ENCODE data around the gene ZNF200.
"Not testable (repeated sequence)": the region's sequence is repeated elsewhere in the genome, so short reads cannot be mapped to it uniquely, and the experiment has no call there.

Gene ZNF200

GRCh38 chr16:3234857-3235561 is at the start of gene ZNF200:
Gene ZNF200 (minus strand): TSS chr16:3235158. CDS start chr16:3233755, 1,403 bp downstream.
- Mint-ChIP-seq H3K4me1 (ENCODE audit: low read depth) (peaks cover 13% of the 10 kb centered on the region), H3K27me3 (ENCODE audit: low read depth) (peaks cover 6% of the 10 kb centered on the region), H3K9me3 (peaks cover 44% of the 10 kb centered on the region), H3K4me3 (peak within 1 kb of the TSS; percentile 95), H3K27ac (peak within 1 kb of the TSS; percentile 96), H3K36me3 (ENCODE audit: low read depth) (peaks cover 38% of the 10 kb centered on the region)
- peak; percentile 92 for DNase-seq (ENCODE audit: low spot score)

DNA sequence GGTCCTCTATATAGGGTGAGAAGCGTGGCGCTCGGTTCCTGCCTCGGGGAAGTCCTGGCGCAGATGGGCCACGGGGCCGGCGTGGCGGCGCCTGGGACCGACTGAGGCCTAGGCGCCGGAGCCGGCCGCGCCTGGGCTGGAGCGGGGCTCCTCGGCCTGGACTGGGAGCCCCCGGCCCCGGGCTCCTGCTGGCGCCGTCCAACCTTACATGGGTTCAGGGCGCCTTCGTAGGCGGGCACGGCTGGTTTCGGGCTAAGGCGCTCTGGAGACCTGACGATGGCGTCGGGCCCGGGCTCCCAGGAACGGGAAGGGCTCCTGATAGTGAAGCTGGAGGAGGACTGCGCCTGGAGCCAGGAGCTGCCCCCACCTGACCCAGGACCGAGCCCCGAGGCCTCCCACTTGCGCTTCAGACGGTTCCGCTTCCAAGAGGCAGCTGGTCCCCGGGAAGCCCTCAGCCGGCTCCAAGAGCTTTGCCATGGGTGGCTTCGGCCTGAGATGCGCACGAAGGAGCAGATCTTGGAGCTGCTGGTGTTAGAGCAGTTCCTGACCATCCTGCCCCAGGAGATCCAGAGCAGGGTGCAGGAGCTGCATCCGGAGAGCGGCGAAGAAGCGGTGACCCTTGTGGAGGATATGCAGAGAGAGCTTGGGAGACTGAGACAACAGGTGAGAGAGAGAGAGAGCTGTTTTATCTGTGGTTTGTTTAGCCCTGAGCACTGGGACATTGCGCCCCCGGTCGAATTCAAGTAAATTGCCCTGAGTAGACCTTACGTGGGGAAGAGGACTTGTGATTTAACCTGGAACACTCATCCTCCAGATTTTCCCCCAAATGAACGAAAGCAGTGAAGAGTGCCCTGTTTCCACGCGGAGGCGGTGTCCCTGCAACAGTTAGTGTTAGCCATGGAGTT is 48.8 kb upstream of the ZNF200 start:
- Mint-ChIP-seq H3K27me3 (ENCODE audit: low read depth) (no peaks in the 10 kb centered on the region), H3K27ac (peak overlapping the region; percentile 99), H3K9me3 (peaks cover 34% of the 10 kb centered on the region), H3K36me3 (ENCODE audit: low read depth) (peaks cover 52% of the 10 kb centered on the region), H3K4me3 (peak overlapping the region; percentile 88), H3K4me1 (ENCODE audit: low read depth) (peaks cover 18% of the 10 kb centered on the region)
- DNase-seq (ENCODE audit: low spot score) = no peak

DNA sequence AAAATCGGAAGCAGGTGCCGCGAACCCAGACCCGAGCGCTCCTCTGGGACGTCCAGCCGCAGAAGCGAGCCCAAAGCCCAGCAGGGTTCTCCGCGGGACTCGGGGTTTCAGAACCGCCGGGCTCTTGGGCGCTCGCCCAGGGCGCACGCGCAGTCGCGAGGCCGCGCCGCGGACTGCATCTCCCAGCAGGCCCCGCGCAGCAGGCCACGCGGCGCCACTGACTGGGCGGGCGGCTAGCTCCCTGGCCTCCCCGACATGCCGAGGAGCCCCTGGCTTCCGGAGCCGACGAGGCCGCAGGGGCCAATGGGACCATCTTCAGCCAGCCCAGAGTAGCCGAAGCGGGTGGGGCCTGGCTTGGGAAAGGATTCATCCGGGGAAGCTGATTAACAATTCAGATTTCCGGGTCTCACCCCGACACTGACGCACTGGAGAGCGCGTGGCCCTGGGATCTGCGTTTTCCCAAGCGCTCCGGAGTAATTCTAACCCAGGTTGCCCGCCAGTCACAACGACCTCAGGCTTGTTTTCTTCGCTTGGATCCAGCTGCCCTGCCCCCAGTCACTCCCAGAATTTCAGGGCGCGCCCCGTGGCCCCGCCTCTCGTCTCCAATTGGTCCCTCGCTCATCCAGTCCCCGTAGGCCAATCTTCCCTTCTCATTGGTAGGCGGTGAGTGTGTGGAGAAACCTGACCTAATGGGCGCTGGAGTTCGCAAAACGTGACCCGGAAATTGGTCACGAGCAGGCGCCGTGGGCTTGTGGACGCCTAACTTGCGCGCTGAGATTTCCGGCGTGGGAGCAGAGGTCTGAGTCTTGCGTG is 48.0 kb upstream of the ZNF200 start, which contains the start of gene ZNF263:
Gene ZNF263, plus strand, starts transcription at position 762 of the 813 bp plus-strand sequence. CDS start 328 bp downstream, outside the sequence.
- peak; percentile 94 for DNase-seq (ENCODE audit: low spot score)
- Mint-ChIP-seq H3K36me3 (ENCODE audit: low read depth) (peaks cover 43% of the 10 kb centered on the region), H3K4me3 (peak within 1 kb of the TSS; percentile 88), H3K27ac (peak within 1 kb of the TSS; percentile 99), H3K4me1 (ENCODE audit: low read depth) (peaks cover 18% of the 10 kb centered on the region), H3K27me3 (ENCODE audit: low read depth) (peaks cover 3% of the 10 kb centered on the region), H3K9me3 (peaks cover 30% of the 10 kb centered on the region)

GRCh38 chr16:3282103-3282729 is 47.3 kb upstream of the ZNF200 start:
- Mint-ChIP-seq H3K4me1 (ENCODE audit: low read depth) (peaks cover 18% of the 10 kb centered on the region), H3K27ac (peak overlapping the region; percentile 99), H3K4me3 (peak overlapping the region; percentile 88), H3K27me3 (ENCODE audit: low read depth) (peaks cover 7% of the 10 kb centered on the region), H3K36me3 (ENCODE audit: low read depth) (peaks cover 36% of the 10 kb centered on the region), H3K9me3 (peaks cover 27% of the 10 kb centered on the region)
- DNase-seq (ENCODE audit: low spot score) = no peak

DNA sequence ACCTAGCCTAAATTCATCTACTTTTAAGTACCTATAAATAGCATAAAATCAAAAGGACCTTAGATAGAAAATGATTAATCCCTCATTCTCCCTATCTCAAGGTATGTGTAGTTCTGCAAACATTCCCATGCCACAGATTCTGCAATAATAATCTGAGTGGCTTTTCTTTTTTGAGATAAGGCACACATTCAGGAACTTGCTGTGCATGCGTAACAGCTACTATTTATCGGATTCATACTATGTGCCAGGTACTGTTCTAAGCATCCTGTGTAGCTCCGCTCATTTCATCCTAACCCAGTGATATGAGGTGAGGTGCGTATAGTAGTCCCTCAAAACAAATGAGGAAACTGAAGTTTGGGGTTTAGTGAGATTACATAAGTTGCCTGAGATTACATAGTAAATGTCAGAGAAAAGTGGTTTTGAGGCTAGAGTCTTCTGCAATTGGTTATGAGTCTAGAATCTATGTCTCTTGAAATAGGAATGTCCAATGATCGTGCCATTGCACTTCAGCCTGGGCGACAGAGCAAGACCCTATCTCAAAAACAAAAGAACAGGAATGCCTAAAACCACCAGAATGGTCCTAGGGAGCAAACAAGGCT is 46.4 kb upstream of the ZNF200 start:
- no peak for DNase-seq (ENCODE audit: low spot score)
- peak overlapping the region; percentile 15 for H3K4me3 Mint-ChIP-seq
- H3K27me3 Mint-ChIP-seq (ENCODE audit: low read depth) = peaks cover 7% of the 10 kb centered on the region
- peaks cover 27% of the 10 kb centered on the region for H3K36me3 Mint-ChIP-seq (ENCODE audit: low read depth)
- peaks cover 24% of the 10 kb centered on the region for H3K9me3 Mint-ChIP-seq
- H3K4me1 Mint-ChIP-seq (ENCODE audit: low read depth) = peaks cover 18% of the 10 kb centered on the region
- no peak overlapping the region for H3K27ac Mint-ChIP-seq

- DNase-seq (ENCODE audit: low spot score) = no peak
- Mint-ChIP-seq H3K4me1 (ENCODE audit: low read depth) (no peaks in the 10 kb centered on the region), H3K27me3 (ENCODE audit: low read depth) (peaks cover 7% of the 10 kb centered on the region)
These were observed 41.7 kb upstream of the ZNF200 start for GRCh38 chr16:3276679-3277078.

GRCh38 chr16:3274947-3275346 is 40.0 kb upstream of the ZNF200 start:
- H3K27me3 Mint-ChIP-seq (ENCODE audit: low read depth) = peaks cover 7% of the 10 kb centered on the region

More at GRCh38 chr16:3276679-3277078, 41.7 kb upstream of the ZNF200 start:
- no peak overlapping the region for H3K4me3 Mint-ChIP-seq
- H3K27ac Mint-ChIP-seq = no peak overlapping the region
- H3K36me3 Mint-ChIP-seq (ENCODE audit: low read depth) = no peaks in the 10 kb centered on the region
- peaks cover 21% of the 10 kb centered on the region for H3K9me3 Mint-ChIP-seq

DNA sequence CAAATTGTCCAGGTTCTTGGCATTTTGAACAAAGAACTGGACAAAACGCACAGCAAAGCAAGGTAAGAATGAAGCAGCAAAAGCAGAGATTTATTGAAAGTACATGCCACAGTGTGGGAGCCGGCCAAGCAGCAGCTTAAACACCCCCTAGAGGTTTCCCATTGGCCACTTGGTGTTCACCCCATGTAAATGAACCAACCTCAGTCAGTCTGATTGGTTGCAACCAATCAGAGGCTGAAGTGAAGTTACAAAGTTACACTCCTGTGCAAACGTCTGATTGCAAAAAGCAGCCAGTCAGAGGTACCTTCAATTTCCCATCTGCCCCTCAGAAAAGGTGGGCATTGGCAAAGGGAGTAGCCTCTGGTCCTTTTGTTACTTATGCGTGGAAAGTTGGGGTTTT is 39.5 kb upstream of the ZNF200 start:
- Mint-ChIP-seq H3K4me3 (no peak overlapping the region), H3K36me3 (ENCODE audit: low read depth) (no peaks in the 10 kb centered on the region), H3K27me3 (ENCODE audit: low read depth) (peaks cover 7% of the 10 kb centered on the region), H3K27ac (no peak overlapping the region), H3K9me3 (peaks cover 28% of the 10 kb centered on the region), H3K4me1 (ENCODE audit: low read depth) (no peaks in the 10 kb centered on the region)
- no peak for DNase-seq (ENCODE audit: low spot score)

More at GRCh38 chr16:3274947-3275346, 40.0 kb upstream of the ZNF200 start:
- no peak overlapping the region for H3K4me3 Mint-ChIP-seq
- no peaks in the 10 kb centered on the region for H3K4me1 Mint-ChIP-seq (ENCODE audit: low read depth)
- H3K9me3 Mint-ChIP-seq = peaks cover 23% of the 10 kb centered on the region
- no peak overlapping the region for H3K27ac Mint-ChIP-seq
- no peaks in the 10 kb centered on the region for H3K36me3 Mint-ChIP-seq (ENCODE audit: low read depth)
- no peak for DNase-seq (ENCODE audit: low spot score)

DNA sequence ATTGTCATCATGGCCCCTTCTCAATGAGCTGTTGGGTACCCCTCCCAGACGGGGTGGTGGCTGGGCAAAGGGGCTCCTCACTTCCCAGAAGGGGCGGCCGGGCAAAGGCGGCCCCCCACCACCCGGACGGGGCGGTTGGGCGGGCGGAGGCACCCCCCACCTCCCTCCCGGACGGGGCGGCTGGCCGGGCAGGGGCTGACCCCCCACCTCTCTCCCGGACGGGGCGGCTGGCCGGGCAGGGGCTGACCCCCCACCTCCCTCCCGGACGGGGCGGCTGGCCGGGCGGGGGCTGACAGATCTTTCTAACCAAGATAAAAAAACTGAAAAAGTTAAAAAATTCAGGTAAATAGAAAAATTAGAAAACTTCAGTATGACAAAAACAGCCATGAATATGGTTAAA is 36.3 kb upstream of the ZNF200 start:
- H3K27ac Mint-ChIP-seq; H3K4me1 Mint-ChIP-seq (ENCODE audit: low read depth); H3K27me3 Mint-ChIP-seq (ENCODE audit: low read depth); DNase-seq (ENCODE audit: low spot score); H3K4me3 Mint-ChIP-seq: not testable (repeated sequence)
- Mint-ChIP-seq H3K9me3 (peaks cover 24% of the 10 kb centered on the region), H3K36me3 (ENCODE audit: low read depth) (peaks cover 20% of the 10 kb centered on the region)

GRCh38 chr16:3270718-3271117 is 35.8 kb upstream of the ZNF200 start:
- H3K4me3 Mint-ChIP-seq; H3K4me1 Mint-ChIP-seq (ENCODE audit: low read depth); H3K27me3 Mint-ChIP-seq (ENCODE audit: low read depth); DNase-seq (ENCODE audit: low spot score); H3K27ac Mint-ChIP-seq: not testable (repeated sequence)
- peaks cover 24% of the 10 kb centered on the region for H3K9me3 Mint-ChIP-seq
- peaks cover 22% of the 10 kb centered on the region for H3K36me3 Mint-ChIP-seq (ENCODE audit: low read depth)

- Mint-ChIP-seq H3K27me3 (ENCODE audit: low read depth) (no peaks in the 10 kb centered on the region), H3K4me1 (ENCODE audit: low read depth) (peaks cover 7% of the 10 kb centered on the region), H3K9me3 (peaks cover 15% of the 10 kb centered on the region), H3K36me3 (ENCODE audit: low read depth) (peaks cover 28% of the 10 kb centered on the region), H3K27ac (no peak overlapping the region), H3K4me3 (no peak overlapping the region)
- DNase-seq (ENCODE audit: low spot score) = no peak
These were observed 33.3 kb upstream of the ZNF200 start for GRCh38 chr16:3268294-3268693.

DNA sequence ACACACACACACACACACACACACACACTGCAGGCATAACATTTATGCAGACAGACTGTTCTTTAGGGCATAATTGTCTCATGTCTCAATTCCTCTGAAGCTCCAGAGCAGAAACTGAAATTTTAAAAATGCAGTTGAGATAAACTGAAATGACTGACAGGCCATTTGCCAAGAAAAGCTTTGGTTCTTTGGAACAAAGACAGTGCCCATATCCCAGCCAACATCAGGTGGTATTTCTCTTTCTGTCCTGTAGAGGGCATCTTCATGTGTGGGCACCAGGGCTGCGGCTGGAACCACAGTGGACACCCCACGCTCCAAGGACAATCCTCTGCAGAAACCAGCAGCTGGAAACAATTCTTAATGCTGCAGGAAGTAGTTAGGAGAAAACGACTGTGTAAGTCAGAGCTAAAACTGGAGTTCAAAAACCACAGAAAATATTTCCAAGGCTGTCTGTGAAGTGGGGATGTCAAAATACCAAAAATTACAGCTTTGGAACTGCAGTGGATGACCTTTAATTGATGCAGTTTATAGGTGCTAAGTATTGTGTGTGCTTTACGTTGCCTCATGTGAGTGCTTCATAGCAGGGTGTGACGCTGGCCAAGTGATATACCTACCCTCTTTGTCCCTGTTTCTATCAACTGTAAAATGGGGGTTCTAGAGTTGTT is 32.0 kb upstream of the ZNF200 start:
- peaks cover 16% of the 10 kb centered on the region for H3K4me1 Mint-ChIP-seq (ENCODE audit: low read depth)
- H3K27me3 Mint-ChIP-seq (ENCODE audit: low read depth) = no peaks in the 10 kb centered on the region
- no peak overlapping the region for H3K4me3 Mint-ChIP-seq
- no peak overlapping the region for H3K27ac Mint-ChIP-seq
- H3K9me3 Mint-ChIP-seq = peaks cover 24% of the 10 kb centered on the region
- H3K36me3 Mint-ChIP-seq (ENCODE audit: low read depth) = peaks cover 30% of the 10 kb centered on the region
- no peak for DNase-seq (ENCODE audit: low spot score)

Measured in T-helper 2 cell treated with Interferon-gamma antibody and Interleukin-4, amounts not matched to agents 5 μg/mL and 100 μg/mL, for 36 hours (primary cell).